ENCODE results near the gene TMEM106A. TPM values are rescaled to one million over a fixed set of nuclear protein-coding genes. Genes with fewer than 3 reads are reported as not detected.

Gene TMEM106A
- total and polyA plus RNA-seq, 2 of the 13 experiments (the other 11 are each of a cell fraction or from before 2014, with no cell fraction given), result 16.9 to 35.9 TPM

- TF ChIP-seq ATF4 (CRISPR knock-in tag; IDR thresholded peaks at IDR 0.05) (peak in 1 of 2 experiments; percentile 80; a peak in 2 of 4 replicates), ZC3H13 (CRISPR knock-in tag; IDR thresholded peaks at IDR 0.05) (peak; percentile 9; the same call in 1 of the 2 replicates), PHF20 (CRISPR knock-in tag; IDR thresholded peaks at IDR 0.05) (peak; percentile 84), CEBPG (CRISPR knock-in tag; IDR thresholded peaks at IDR 0.05) (peak; percentile 84), YEATS2 (CRISPR knock-in tag; IDR thresholded peaks at IDR 0.05; ENCODE audit: borderline replicate concordance) (peak; percentile 58; the same call in 1 of the 2 replicates), ZBTB42 (CRISPR knock-in tag; IDR thresholded peaks at IDR 0.05) (no peak), ZNF530 (CRISPR knock-in tag; IDR thresholded peaks at IDR 0.05; ENCODE audit: low read depth) (0 out of 2 replicates have a peak, but pooled peaks have one; percentile 38), ZNF660 (CRISPR knock-in tag; IDR thresholded peaks at IDR 0.05; ENCODE audit: borderline replicate concordance, low read depth) (no peak), ZXDC (CRISPR knock-in tag; IDR thresholded peaks at IDR 0.05) (no peak), NCOA5 (CRISPR knock-in tag; IDR thresholded peaks at IDR 0.05) (no peak), HMG20B (CRISPR knock-in tag; conservative IDR thresholded peaks at IDR 0.05) (peak; percentile 69; the same call in 1 of the 2 replicates), SIX4 (CRISPR knock-in tag; IDR thresholded peaks at IDR 0.05) (no peak), MYNN (CRISPR knock-in tag; IDR thresholded peaks at IDR 0.05; ENCODE audit: low read depth) (no peak; the same call in 1 of the 2 replicates), REPIN1 (CRISPR knock-in tag; IDR thresholded peaks at IDR 0.05; ENCODE audit: borderline replicate concordance, low read depth) (peak; percentile 55; the same call in 1 of the 2 replicates), FOXC1 (CRISPR knock-in tag; IDR thresholded peaks at IDR 0.05; ENCODE audit: borderline replicate concordance) (peak; percentile 1; the same call in 1 of the 2 replicates), HNRNPLL (IDR thresholded peaks at IDR 0.05; ENCODE audit: low read depth, low read length, poor library complexity, severe bottlenecking) (no peak), GATAD1 (CRISPR knock-in tag; IDR thresholded peaks at IDR 0.05) (peak; percentile 93), ZNF549 (CRISPR knock-in tag; IDR thresholded peaks at IDR 0.05) (no peak)
Observed at GRCh38 chr17:43170140-43170765, 41.4 kb upstream of the TMEM106A start (continued).

All from HepG2 (cell line).